Mesodermal cell (in vitro differentiated cells): Measurements from ENCODE around the gene ZDHHC8. TPM values are rescaled to one million over a fixed set of nuclear protein-coding genes. Genes with fewer than 3 reads are reported as not detected.

Experiments
- H3K27ac ChIP-seq: 2 replicates; pipeline ENCODE4 v1.7.0; 2013; ENCODE audit warnings: mild to moderate bottlenecking, low read depth, low read length, moderate library complexity; ENCODE audit not compliant: severe bottlenecking
- H3K36me3 ChIP-seq: 2 replicates; pipeline ENCODE4 v1.7.1; 2013; ENCODE audit warnings: mild to moderate bottlenecking, low read length, moderate library complexity; ENCODE audit not compliant: control insufficient read depth, insufficient read depth
- H3K4me1 ChIP-seq: one replicate; pipeline ENCODE4 v1.7.1; 2013; ENCODE audit warnings: mild to moderate bottlenecking, low read length; ENCODE audit not compliant: insufficient read depth, control insufficient read depth, poor library complexity, severe bottlenecking
- H3K4me3 ChIP-seq: 2 replicates; pipeline ENCODE4 v1.7.0; 2013; ENCODE audit warnings: low read length, control low read depth, mild to moderate bottlenecking; ENCODE audit not compliant: insufficient read depth, poor library complexity, severe bottlenecking; ENCODE audit errors: extremely low read depth
- H3K9me3 ChIP-seq: 2 replicates; pipeline ENCODE4 v1.7.1; 2013; ENCODE audit warnings: mild to moderate bottlenecking, low read length, moderate library complexity; ENCODE audit not compliant: control insufficient read depth
- WGBS, 2 experiments: methylation state at CpG; one replicate each; pipeline ENCODE4 v1.1.5; 2013; ENCODE audit warnings: missing lambda C conversion rate in 2 of 2; ENCODE audit not compliant: insufficient coverage in 2 of 2; 5-methylcytosine and 5-hydroxymethylcytosine counted together
- polyA plus RNA-seq, 2 experiments: library from polyadenylated mRNA; stranded (reverse); fragments of 50-300 nt; gene quantifications; one replicate each; pipeline ENCODE4 v1.2.3, GENCODE V29; 2013

ZDHHC8 gene, protein sequence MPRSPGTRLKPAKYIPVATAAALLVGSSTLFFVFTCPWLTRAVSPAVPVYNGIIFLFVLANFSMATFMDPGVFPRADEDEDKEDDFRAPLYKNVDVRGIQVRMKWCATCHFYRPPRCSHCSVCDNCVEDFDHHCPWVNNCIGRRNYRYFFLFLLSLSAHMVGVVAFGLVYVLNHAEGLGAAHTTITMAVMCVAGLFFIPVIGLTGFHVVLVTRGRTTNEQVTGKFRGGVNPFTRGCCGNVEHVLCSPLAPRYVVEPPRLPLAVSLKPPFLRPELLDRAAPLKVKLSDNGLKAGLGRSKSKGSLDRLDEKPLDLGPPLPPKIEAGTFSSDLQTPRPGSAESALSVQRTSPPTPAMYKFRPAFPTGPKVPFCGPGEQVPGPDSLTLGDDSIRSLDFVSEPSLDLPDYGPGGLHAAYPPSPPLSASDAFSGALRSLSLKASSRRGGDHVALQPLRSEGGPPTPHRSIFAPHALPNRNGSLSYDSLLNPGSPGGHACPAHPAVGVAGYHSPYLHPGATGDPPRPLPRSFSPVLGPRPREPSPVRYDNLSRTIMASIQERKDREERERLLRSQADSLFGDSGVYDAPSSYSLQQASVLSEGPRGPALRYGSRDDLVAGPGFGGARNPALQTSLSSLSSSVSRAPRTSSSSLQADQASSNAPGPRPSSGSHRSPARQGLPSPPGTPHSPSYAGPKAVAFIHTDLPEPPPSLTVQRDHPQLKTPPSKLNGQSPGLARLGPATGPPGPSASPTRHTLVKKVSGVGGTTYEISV
- 49.3 TPM for polyA plus RNA-seq (2013, experiment 1 of 2)
- 40.6 TPM for polyA plus RNA-seq (2013, experiment 2 of 2)

GRCh38 chr22:20131597-20131858, at the start of gene ZDHHC8:
Gene ZDHHC8 (plus strand): TSS chr22:20131804. CDS start chr22:20131948, 144 bp downstream.
- peaks cover 7% of the 10 kb centered on the region for H3K4me1 ChIP-seq
- 0% methylated on average over 7 to 10 of the region's 43 CpGs for WGBS, 2 experiments
- peak within 1 kb of the TSS; percentile 62 for H3K27ac ChIP-seq
- H3K4me3 ChIP-seq: peak within 1 kb of the TSS; percentile 68
- H3K36me3 ChIP-seq: peaks cover 21% of the 10 kb centered on the region
- no peaks in the 10 kb centered on the region for H3K9me3 ChIP-seq

GRCh38 chr22:20083157-20083890, 48.3 kb upstream of the ZDHHC8 start:
- Histone ChIP-seq H3K36me3 (peaks cover 48% of the 10 kb centered on the region), H3K4me3 (no peak overlapping the region), H3K27ac (peak overlapping the region; percentile 6), H3K4me1 (peaks cover 13% of the 10 kb centered on the region), H3K9me3 (no peaks in the 10 kb centered on the region)
- 92 to 94% methylated on average over 8 of the region's 10 CpGs for WGBS, 2 experiments

- no peak overlapping the region for H3K4me3 ChIP-seq
- H3K4me1 ChIP-seq: peaks cover 13% of the 10 kb centered on the region
- peaks cover 54% of the 10 kb centered on the region for H3K36me3 ChIP-seq
- 93 to 97% methylated on average over 8 to 10 of the region's 10 CpGs for WGBS, 2 experiments
- H3K9me3 ChIP-seq: no peaks in the 10 kb centered on the region
- H3K27ac ChIP-seq: peak overlapping the region; percentile 6
These were observed 47.6 kb upstream of the ZDHHC8 start for GRCh38 chr22:20083891-20084546.

GRCh38 chr22:20084547-20085413, 46.8 kb upstream of the ZDHHC8 start:
- WGBS, 2 experiments: 80 to 83% methylated on average over 21 to 22 of the region's 23 CpGs

GRCh38 chr22:20085651-20086050, 46.0 kb upstream of the ZDHHC8 start:
- Histone ChIP-seq H3K27ac (no peak overlapping the region), H3K36me3 (peaks cover 70% of the 10 kb centered on the region), H3K4me1 (peaks cover 13% of the 10 kb centered on the region), H3K9me3 (no peaks in the 10 kb centered on the region), H3K4me3 (no peak overlapping the region)
- WGBS, 2 experiments: 98 to 99% methylated on average over 19 to 20 of the region's 20 CpGs

More at GRCh38 chr22:20084547-20085413, 46.8 kb upstream of the ZDHHC8 start:
- H3K9me3 ChIP-seq: no peaks in the 10 kb centered on the region
- peaks cover 61% of the 10 kb centered on the region for H3K36me3 ChIP-seq
- peak overlapping the region; percentile 29 for H3K27ac ChIP-seq
- H3K4me1 ChIP-seq: peaks cover 13% of the 10 kb centered on the region
- no peak overlapping the region for H3K4me3 ChIP-seq

GRCh38 chr22:20086101-20086599, 45.5 kb upstream of the ZDHHC8 start:
- WGBS, 2 experiments: 97% methylated on average over 22 to 24 of the region's 24 CpGs
- Histone ChIP-seq H3K4me1 (peaks cover 13% of the 10 kb centered on the region), H3K36me3 (peaks cover 75% of the 10 kb centered on the region), H3K4me3 (no peak overlapping the region), H3K27ac (no peak overlapping the region), H3K9me3 (no peaks in the 10 kb centered on the region)

DNA sequence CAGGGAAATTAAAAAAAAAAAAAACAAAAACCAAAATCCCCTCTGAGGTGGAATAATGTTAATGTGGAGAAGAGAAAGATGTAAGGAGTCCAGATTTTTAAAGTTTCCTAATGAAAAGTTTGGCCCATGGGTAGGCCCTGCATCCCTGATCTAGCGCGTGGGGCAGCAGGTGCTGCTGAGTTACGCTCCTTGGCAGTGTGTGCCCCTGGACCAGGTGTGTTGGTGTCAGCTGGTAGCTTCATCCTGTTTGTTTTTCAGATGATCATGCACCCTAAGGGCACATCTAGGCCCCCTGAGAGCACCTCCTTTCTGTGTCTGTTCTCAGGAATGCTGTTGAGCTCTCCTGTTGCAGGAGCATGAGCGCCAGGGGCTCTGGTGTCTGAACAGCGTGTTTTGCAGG, 44.8 kb upstream of the ZDHHC8 start:
- Histone ChIP-seq H3K9me3 (no peaks in the 10 kb centered on the region), H3K27ac (no peak overlapping the region), H3K36me3 (peaks cover 77% of the 10 kb centered on the region), H3K4me1 (peaks cover 7% of the 10 kb centered on the region), H3K4me3 (no peak overlapping the region)
- 97 to 100% methylated on average over 5 of the region's 5 CpGs for WGBS, 2 experiments

DNA sequence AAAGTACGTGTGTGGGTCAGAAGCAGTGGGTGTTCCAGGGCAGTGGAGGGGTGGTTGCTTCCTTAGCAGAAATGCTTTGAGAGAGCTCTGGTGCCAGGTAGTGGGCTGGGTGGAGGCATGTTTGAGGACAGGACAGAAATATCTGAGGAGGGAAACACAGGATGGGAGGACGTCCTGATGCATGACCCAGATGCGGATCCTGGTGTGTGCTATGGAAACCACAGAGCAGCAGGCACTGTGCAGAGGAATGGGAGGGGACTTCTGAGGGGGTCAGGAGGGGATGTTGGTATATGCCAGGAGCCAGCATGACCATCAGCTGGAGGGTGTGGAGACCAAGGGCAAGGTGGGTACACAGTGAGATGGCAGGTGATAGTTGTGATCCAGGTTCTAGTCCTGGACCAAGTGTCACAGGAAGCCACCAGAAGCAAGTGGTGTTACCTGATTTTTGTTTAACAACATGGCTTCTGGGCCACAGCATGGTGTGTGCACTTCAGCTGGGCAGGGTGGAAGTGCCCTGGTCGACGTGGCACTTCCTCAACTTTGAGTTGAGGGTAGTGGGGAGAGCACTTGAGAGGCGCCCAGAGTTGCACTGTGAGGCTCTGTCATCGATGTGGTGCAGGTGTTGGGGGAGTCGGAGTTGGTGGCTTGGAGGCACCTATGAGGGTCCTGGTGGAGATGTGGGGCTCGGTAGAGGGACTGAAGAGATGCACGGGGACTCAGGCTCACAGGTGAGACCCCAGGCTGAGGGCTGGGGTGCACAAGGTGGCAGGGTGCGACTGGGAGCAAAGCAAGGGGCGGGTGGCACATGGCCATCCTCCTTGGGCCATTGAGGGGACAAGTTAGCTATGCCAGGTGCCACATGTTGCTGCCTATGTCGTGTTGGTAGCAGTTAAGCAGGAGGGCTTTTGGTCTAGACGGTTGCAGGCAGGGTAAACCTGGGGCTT, 44.0 kb upstream of the ZDHHC8 start:
- Histone ChIP-seq H3K4me3 (no peak overlapping the region), H3K27ac (no peak overlapping the region), H3K36me3 (peaks cover 80% of the 10 kb centered on the region), H3K4me1 (peaks cover 6% of the 10 kb centered on the region), H3K9me3 (no peaks in the 10 kb centered on the region)
- 94 to 97% methylated on average over 11 to 14 of the region's 14 CpGs for WGBS, 2 experiments

GRCh38 chr22:20088263-20088648, 43.3 kb upstream of the ZDHHC8 start:
- Histone ChIP-seq H3K4me1 (peaks cover 6% of the 10 kb centered on the region), H3K4me3 (no peak overlapping the region), H3K27ac (no peak overlapping the region), H3K9me3 (no peaks in the 10 kb centered on the region), H3K36me3 (peaks cover 82% of the 10 kb centered on the region)
- 92 to 98% methylated on average over 7 of the region's 8 CpGs for WGBS, 2 experiments
